ENCODE results near the gene XCL1.

Gene XCL1

GRCh38 chr1:168607872-168608428 is 31.5 kb downstream of the XCL1 start:
- DNase-seq = no peak

- no peak for DNase-seq
Observed at GRCh38 chr1:168608796-168609715, 32.7 kb downstream of the XCL1 start.

GRCh38 chr1:168609741-168610510 is 33.5 kb downstream of the XCL1 start:
- DNase-seq = no peak

- no peak for DNase-seq
Observed at GRCh38 chr1:168613038-168613451, 36.6 kb downstream of the XCL1 start.

- no peak for DNase-seq
Observed at GRCh38 chr1:168613691-168614231, 37.4 kb downstream of the XCL1 start.

- no peak for DNase-seq
Observed at GRCh38 chr1:168614235-168614634, 37.8 kb downstream of the XCL1 start.

- DNase-seq = no peak
Observed at GRCh38 chr1:168615965-168616364, 39.6 kb downstream of the XCL1 start.

- DNase-seq = no peak
Observed at GRCh38 chr1:168617974-168618750, 41.8 kb downstream of the XCL1 start.

GRCh38 chr1:168618886-168619285 is 42.5 kb downstream of the XCL1 start:
- no peak for DNase-seq

GRCh38 chr1:168621356-168621755 is 45.0 kb downstream of the XCL1 start:
- no peak for DNase-seq

- DNase-seq = no peak
Observed at GRCh38 chr1:168623003-168623828, 46.8 kb downstream of the XCL1 start.

- no peak for DNase-seq
Observed at GRCh38 chr1:168623831-168624230, 47.4 kb downstream of the XCL1 start.

GRCh38 chr1:168626326-168626725 is 49.9 kb downstream of the XCL1 start:
- no peak for DNase-seq

- DNase-seq = no peak
Observed at GRCh38 chr1:168627370-168627769, 51.0 kb downstream of the XCL1 start.

- no peak for DNase-seq
Observed at GRCh38 chr1:168628807-168629206, 52.4 kb downstream of the XCL1 start.

- DNase-seq = no peak
Observed at GRCh38 chr1:168629466-168629865, 53.1 kb downstream of the XCL1 start.

Measured in RPMI8226 (cell line).